Stimulated activated CD8-positive, alpha-beta memory T cell treated with anti-CD3 and anti-CD28 coated beads, Interleukin-2, amount 100 ng/mL, for 1 hour (primary cell): Measurements from ENCODE around the gene PDGFRB.

ENCODE experiments used
- DNase-seq, 2 donors: peaks; one replicate each; pipeline ENCODE4 v3.0.0-alpha.2; 2020; ENCODE audit warnings: low read depth in 2 of 2

Gene PDGFRB

DNA sequence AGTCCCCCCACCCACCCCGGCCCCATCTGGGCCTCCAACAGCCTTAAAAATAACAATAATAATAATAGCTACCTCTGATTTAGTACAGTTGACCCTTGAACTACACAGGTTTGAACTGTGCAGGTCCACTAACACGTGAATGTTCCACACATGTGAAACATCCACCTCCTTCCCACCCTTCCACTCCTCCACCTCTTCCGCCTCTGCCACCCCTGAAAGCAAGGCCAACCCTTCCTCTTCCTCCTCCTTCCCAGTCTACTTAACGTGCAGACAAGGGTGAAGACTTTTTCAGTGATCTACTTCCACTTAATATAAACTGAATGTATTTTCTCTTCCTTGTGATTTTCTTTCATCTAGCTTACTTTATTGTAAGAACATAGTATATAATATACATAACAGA is 10.8 kb downstream of the PDGFRB start:
- no peak for DNase-seq

DNA sequence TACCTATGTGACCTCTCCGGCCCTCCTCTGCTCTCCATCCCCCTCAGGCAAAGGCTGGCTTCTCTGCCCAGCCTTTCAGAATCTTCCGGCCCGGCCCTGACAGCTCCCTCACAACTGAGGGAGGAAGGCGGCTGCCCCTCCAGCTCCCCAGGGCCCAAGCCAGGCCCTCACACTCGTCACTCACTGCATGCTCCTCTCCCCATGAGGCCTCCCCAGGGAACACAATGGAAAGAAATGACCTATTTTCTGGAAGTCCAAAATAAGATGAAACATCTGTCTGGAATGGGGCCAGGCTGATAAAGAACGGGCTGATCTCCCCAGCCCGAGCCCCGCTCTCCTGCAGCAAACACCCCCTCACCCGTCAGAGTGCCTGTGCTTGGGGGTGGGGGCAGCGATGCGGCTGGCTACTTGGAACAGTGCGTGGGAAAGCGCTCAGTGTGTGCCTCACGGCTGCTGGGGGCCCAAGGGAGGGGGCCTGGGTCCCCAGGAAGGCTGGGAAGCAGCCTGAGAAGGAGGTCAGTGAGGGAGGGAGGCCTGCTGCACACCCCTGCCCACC is 11.3 kb downstream of the PDGFRB start:
- DNase-seq: no peak

- DNase-seq: no peak
Measured at GRCh38 chr5:150143350-150144245, 12.0 kb downstream of the PDGFRB start.

GRCh38 chr5:150142959-150143349 is 12.7 kb downstream of the PDGFRB start:
- no peak for DNase-seq

- DNase-seq: no peak
Measured at GRCh38 chr5:150142185-150142958, 13.3 kb downstream of the PDGFRB start.

DNA sequence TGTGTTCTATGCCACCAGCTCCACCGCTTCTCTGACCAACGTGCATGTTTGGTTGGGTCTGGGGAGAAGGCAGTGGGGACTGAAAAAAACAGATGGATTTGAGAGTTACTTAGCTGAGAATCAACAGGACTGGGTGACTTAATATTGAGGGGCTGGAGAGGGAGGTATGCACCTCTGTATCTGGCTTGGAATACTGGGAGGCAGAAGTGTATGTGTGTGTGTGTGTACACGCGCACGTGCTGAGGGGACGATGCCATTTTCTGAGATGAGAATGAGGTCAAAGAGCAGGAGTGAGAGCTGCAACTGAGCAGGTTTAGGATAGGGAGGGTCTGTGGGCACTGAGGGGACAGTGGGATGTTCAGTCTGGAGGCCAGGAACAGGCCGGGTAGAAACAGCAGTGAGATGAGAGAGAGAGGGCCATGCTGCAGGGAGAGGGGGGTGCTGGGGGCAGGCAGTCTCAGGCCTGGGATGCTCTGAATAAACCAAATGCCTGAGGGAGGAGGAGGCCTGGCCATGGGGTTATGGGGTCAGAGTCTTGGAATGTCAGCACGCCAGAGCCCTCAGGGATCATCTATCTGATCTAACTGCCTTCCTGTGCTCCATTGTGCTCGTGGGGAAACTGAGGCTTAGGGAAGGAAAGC is 14.0 kb downstream of the PDGFRB start:
- no peak for DNase-seq

- no peak for DNase-seq
Measured at GRCh38 chr5:150140830-150141229, 14.8 kb downstream of the PDGFRB start.

- DNase-seq: no peak
Measured at GRCh38 chr5:150139334-150139733, 16.3 kb downstream of the PDGFRB start.

- DNase-seq: no peak
Measured at GRCh38 chr5:150138551-150139265, 16.9 kb downstream of the PDGFRB start.

DNA sequence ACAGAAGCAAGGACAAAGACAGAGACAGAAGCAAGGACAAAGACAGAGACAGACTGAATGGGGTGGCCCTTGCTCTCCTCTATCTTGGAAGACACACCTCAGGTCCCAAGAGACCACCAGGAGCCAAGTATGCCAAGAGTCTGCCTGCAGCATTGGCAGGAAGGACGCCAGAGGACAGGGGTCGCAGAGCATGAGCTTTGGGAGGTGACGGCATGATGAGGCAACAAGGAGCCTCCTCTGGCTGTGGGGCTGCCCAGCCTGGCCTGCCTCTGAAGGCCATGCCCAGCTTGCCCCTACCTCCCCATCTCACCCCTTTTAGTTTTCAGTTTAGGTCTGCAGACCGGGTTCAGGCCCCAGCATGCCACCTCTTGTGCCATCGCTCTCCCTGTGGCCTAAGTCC is 17.6 kb downstream of the PDGFRB start:
- DNase-seq: no peak

GRCh38 chr5:150137168-150137957 is 18.3 kb downstream of the PDGFRB start:
- no peak for DNase-seq

- DNase-seq: no peak
Measured at GRCh38 chr5:150136305-150137167, 19.1 kb downstream of the PDGFRB start.

DNA sequence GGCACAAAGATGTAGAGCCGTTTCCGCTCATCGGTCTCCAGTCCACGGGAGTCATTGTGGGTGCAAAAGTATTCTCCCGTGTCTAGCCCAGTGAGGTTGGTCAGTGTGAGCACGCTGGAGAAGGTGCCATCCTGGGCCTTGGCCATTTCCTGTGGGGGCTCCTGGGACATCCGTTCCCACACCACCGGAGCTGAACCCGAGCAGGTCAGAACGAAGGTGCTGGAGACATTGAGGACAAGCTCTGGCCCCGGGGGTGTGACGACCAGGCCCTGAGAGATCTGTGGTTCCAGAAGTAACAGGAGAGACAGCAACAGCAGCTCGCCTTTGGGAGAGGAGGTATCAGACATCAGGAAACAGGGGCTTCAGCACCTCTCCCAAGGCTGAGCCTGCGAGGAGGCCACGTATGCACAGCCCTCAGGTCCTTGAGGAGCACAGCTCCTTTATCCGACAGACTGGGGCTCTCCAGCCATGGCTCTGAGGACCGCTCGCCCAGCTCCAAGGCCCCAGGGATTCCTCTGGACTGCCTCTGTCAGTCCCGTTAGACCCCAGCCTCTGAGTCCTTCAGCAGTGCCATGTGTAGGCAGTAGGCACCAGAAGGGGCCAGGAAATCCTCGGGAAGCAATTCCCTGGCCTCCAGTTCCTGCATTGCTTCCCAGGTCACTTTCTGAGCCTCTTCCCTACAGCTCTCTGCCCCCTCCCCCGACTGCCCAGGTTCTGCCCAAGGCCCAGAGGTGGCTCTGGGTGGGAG is 19.9 kb downstream of the PDGFRB start:
- no peak for DNase-seq

GRCh38 chr5:150134198-150134588 is 21.5 kb downstream of the PDGFRB start:
- DNase-seq: no peak

- DNase-seq: no peak
Measured at GRCh38 chr5:150133581-150134197, 22.0 kb downstream of the PDGFRB start.

DNA sequence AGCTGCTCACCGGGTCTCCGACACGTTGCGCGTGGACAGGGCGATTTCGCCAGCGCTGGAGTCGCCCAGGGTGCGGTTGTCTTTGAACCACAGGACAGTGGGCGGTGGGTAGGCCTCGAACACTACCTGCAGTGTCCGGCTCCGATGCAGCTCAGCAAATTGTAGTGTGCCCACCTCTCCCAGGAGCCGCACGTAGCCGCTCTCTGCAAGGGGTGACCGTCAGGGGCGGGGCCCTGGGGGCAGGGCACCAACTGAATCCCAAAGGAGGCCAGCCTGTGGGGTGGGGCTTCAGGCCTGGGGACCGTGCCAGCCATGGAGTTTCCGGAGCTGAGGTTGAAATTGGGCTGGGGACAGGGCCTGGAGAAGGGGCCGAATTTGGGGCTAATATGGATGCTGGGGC is 22.9 kb downstream of the PDGFRB start:
- no peak for DNase-seq

DNA sequence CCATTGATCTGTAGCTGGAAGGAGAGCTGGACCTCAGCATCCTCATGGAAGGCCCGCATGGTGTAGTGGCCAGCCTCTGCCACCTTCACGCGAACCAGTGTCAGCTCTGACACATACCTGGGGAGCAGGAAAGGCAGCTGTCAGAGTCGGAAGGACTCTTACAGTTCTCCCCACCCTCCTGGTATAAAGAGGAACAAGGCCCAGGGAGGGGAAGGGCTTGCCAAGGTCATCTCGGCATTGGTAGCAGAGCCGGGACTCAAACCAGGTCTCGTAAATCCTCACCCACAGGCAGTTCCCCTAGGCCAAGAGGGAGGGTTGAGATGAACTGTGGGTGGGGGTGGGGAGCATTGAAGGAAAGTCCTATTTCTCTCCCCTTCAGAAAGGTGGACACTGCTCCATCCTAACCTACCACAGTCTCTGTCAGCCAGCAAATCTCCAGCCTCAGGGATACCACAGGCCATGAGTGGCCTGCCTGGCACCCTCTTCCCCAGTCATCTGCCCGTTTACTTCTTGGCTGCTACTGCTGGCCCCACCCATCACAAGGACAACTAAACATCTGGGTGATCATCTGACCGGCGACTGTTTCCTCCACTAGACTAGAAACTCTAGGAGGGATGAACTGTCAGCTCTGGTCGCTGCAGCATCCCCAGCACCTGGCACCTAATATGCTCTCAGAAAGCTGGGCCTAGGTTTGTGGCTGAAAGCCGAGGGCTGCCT is 23.5 kb downstream of the PDGFRB start:
- DNase-seq: no peak

- no peak for DNase-seq
Measured at GRCh38 chr5:150131461-150131860, 24.2 kb downstream of the PDGFRB start.
